ENCODE results near the gene FRMD4B.

The FRMD4B gene

GRCh38 chr3:69360690-69361089 lies 25.2 kb downstream of the FRMD4B start:
- Histone ChIP-seq H3K9ac (ENCODE audit: low read depth, low read length) (no peak overlapping the region), H3K27me3 (ENCODE audit: control insufficient read depth, insufficient read depth, low read length) (no peaks in the 10 kb centered on the region), H3K36me3 (ENCODE audit: control insufficient read depth, insufficient read depth, low read length) (no peaks in the 10 kb centered on the region), H3K27ac (ENCODE audit: low read depth, low read length) (no peak overlapping the region), H3K4me3 (ENCODE audit: low read depth, low read length) (no peak overlapping the region), H3K4me1 (ENCODE audit: control insufficient read depth, insufficient read depth, low read length) (no peaks in the 10 kb centered on the region), H3K9me3 (ENCODE audit: control insufficient read depth, insufficient read depth, low read length) (no peaks in the 10 kb centered on the region)

GRCh38 chr3:69359916-69360315 lies 26.0 kb downstream of the FRMD4B start:
- Histone ChIP-seq H3K36me3 (ENCODE audit: control insufficient read depth, insufficient read depth, low read length) (no peaks in the 10 kb centered on the region), H3K27me3 (ENCODE audit: control insufficient read depth, insufficient read depth, low read length) (no peaks in the 10 kb centered on the region), H3K9me3 (ENCODE audit: control insufficient read depth, insufficient read depth, low read length) (no peaks in the 10 kb centered on the region), H3K4me3 (ENCODE audit: low read depth, low read length) (no peak overlapping the region), H3K4me1 (ENCODE audit: control insufficient read depth, insufficient read depth, low read length) (no peaks in the 10 kb centered on the region), H3K27ac (ENCODE audit: low read depth, low read length) (no peak overlapping the region), H3K9ac (ENCODE audit: low read depth, low read length) (no peak overlapping the region)

GRCh38 chr3:69359339-69359893 lies 26.5 kb downstream of the FRMD4B start:
- no peaks in the 10 kb centered on the region for H3K9me3 ChIP-seq (ENCODE audit: control insufficient read depth, insufficient read depth, low read length)
- H3K27me3 ChIP-seq (ENCODE audit: control insufficient read depth, insufficient read depth, low read length): no peaks in the 10 kb centered on the region

GRCh38 chr3:69357196-69357595 lies 28.7 kb downstream of the FRMD4B start:
- Histone ChIP-seq H3K36me3 (ENCODE audit: control insufficient read depth, insufficient read depth, low read length) (no peaks in the 10 kb centered on the region), H3K9ac (ENCODE audit: low read depth, low read length) (no peak overlapping the region), H3K27ac (ENCODE audit: low read depth, low read length) (no peak overlapping the region), H3K4me1 (ENCODE audit: control insufficient read depth, insufficient read depth, low read length) (no peaks in the 10 kb centered on the region), H3K9me3 (ENCODE audit: control insufficient read depth, insufficient read depth, low read length) (no peaks in the 10 kb centered on the region), H3K27me3 (ENCODE audit: control insufficient read depth, insufficient read depth, low read length) (no peaks in the 10 kb centered on the region), H3K4me3 (ENCODE audit: low read depth, low read length) (no peak overlapping the region)

More at GRCh38 chr3:69359339-69359893, 26.5 kb downstream of the FRMD4B start:
- Histone ChIP-seq H3K36me3 (ENCODE audit: control insufficient read depth, insufficient read depth, low read length) (no peaks in the 10 kb centered on the region), H3K4me1 (ENCODE audit: control insufficient read depth, insufficient read depth, low read length) (no peaks in the 10 kb centered on the region), H3K4me3 (ENCODE audit: low read depth, low read length) (no peak overlapping the region), H3K9ac (ENCODE audit: low read depth, low read length) (no peak overlapping the region), H3K27ac (ENCODE audit: low read depth, low read length) (no peak overlapping the region)

GRCh38 chr3:69354948-69355347 lies 30.9 kb downstream of the FRMD4B start:
- H3K4me3 ChIP-seq (ENCODE audit: low read depth, low read length): no peak overlapping the region
- no peaks in the 10 kb centered on the region for H3K36me3 ChIP-seq (ENCODE audit: control insufficient read depth, insufficient read depth, low read length)
- no peak overlapping the region for H3K27ac ChIP-seq (ENCODE audit: low read depth, low read length)
- no peak overlapping the region for H3K9ac ChIP-seq (ENCODE audit: low read depth, low read length)
- H3K27me3 ChIP-seq (ENCODE audit: control insufficient read depth, insufficient read depth, low read length): no peaks in the 10 kb centered on the region
- no peaks in the 10 kb centered on the region for H3K9me3 ChIP-seq (ENCODE audit: control insufficient read depth, insufficient read depth, low read length)
- no peaks in the 10 kb centered on the region for H3K4me1 ChIP-seq (ENCODE audit: control insufficient read depth, insufficient read depth, low read length)

- no peak overlapping the region for H3K9ac ChIP-seq (ENCODE audit: low read depth, low read length)
- H3K4me1 ChIP-seq (ENCODE audit: control insufficient read depth, insufficient read depth, low read length): no peaks in the 10 kb centered on the region
- no peaks in the 10 kb centered on the region for H3K36me3 ChIP-seq (ENCODE audit: control insufficient read depth, insufficient read depth, low read length)
- no peak overlapping the region for H3K27ac ChIP-seq (ENCODE audit: low read depth, low read length)
- no peak overlapping the region for H3K4me3 ChIP-seq (ENCODE audit: low read depth, low read length)
- H3K27me3 ChIP-seq (ENCODE audit: control insufficient read depth, insufficient read depth, low read length): no peaks in the 10 kb centered on the region
- H3K9me3 ChIP-seq (ENCODE audit: control insufficient read depth, insufficient read depth, low read length): no peaks in the 10 kb centered on the region
Observed at GRCh38 chr3:69353503-69353902, 32.4 kb downstream of the FRMD4B start.

- no peaks in the 10 kb centered on the region for H3K36me3 ChIP-seq (ENCODE audit: control insufficient read depth, insufficient read depth, low read length)
- H3K9ac ChIP-seq (ENCODE audit: low read depth, low read length): no peak overlapping the region
- H3K4me1 ChIP-seq (ENCODE audit: control insufficient read depth, insufficient read depth, low read length): no peaks in the 10 kb centered on the region
- no peak overlapping the region for H3K27ac ChIP-seq (ENCODE audit: low read depth, low read length)
- H3K27me3 ChIP-seq (ENCODE audit: control insufficient read depth, insufficient read depth, low read length): no peaks in the 10 kb centered on the region
- H3K9me3 ChIP-seq (ENCODE audit: control insufficient read depth, insufficient read depth, low read length): no peaks in the 10 kb centered on the region
- no peak overlapping the region for H3K4me3 ChIP-seq (ENCODE audit: low read depth, low read length)
Observed at GRCh38 chr3:69353088-69353478, 32.8 kb downstream of the FRMD4B start.

- Histone ChIP-seq H3K9me3 (ENCODE audit: control insufficient read depth, insufficient read depth, low read length) (no peaks in the 10 kb centered on the region), H3K27me3 (ENCODE audit: control insufficient read depth, insufficient read depth, low read length) (no peaks in the 10 kb centered on the region), H3K4me1 (ENCODE audit: control insufficient read depth, insufficient read depth, low read length) (no peaks in the 10 kb centered on the region), H3K4me3 (ENCODE audit: low read depth, low read length) (no peak overlapping the region), H3K9ac (ENCODE audit: low read depth, low read length) (no peak overlapping the region), H3K36me3 (ENCODE audit: control insufficient read depth, insufficient read depth, low read length) (no peaks in the 10 kb centered on the region), H3K27ac (ENCODE audit: low read depth, low read length) (no peak overlapping the region)
Observed at GRCh38 chr3:69352305-69353087, 33.4 kb downstream of the FRMD4B start.

GRCh38 chr3:69343875-69344274 lies 42.0 kb downstream of the FRMD4B start:
- no peaks in the 10 kb centered on the region for H3K27me3 ChIP-seq (ENCODE audit: control insufficient read depth, insufficient read depth, low read length)
- H3K27ac ChIP-seq (ENCODE audit: low read depth, low read length): no peak overlapping the region
- H3K9me3 ChIP-seq (ENCODE audit: control insufficient read depth, insufficient read depth, low read length): peaks cover 8% of the 10 kb centered on the region
- no peak overlapping the region for H3K4me3 ChIP-seq (ENCODE audit: low read depth, low read length)
- no peaks in the 10 kb centered on the region for H3K36me3 ChIP-seq (ENCODE audit: control insufficient read depth, insufficient read depth, low read length)
- no peak overlapping the region for H3K9ac ChIP-seq (ENCODE audit: low read depth, low read length)
- H3K4me1 ChIP-seq (ENCODE audit: control insufficient read depth, insufficient read depth, low read length): peaks cover 5% of the 10 kb centered on the region; the same call in 1 of the 2 replicates

GRCh38 chr3:69342074-69342473 lies 43.8 kb downstream of the FRMD4B start:
- H3K9me3 ChIP-seq (ENCODE audit: control insufficient read depth, insufficient read depth, low read length): peaks cover 8% of the 10 kb centered on the region
- peaks cover 5% of the 10 kb centered on the region; the same call in 1 of the 2 replicates for H3K4me1 ChIP-seq (ENCODE audit: control insufficient read depth, insufficient read depth, low read length)
- no peaks in the 10 kb centered on the region for H3K36me3 ChIP-seq (ENCODE audit: control insufficient read depth, insufficient read depth, low read length)
- H3K4me3 ChIP-seq (ENCODE audit: low read depth, low read length): no peak overlapping the region
- H3K27ac ChIP-seq (ENCODE audit: low read depth, low read length): no peak overlapping the region
- no peaks in the 10 kb centered on the region for H3K27me3 ChIP-seq (ENCODE audit: control insufficient read depth, insufficient read depth, low read length)
- H3K9ac ChIP-seq (ENCODE audit: low read depth, low read length): no peak overlapping the region

GRCh38 chr3:69339760-69340159 lies 46.1 kb downstream of the FRMD4B start:
- no peaks in the 10 kb centered on the region for H3K36me3 ChIP-seq (ENCODE audit: control insufficient read depth, insufficient read depth, low read length)
- H3K4me3 ChIP-seq (ENCODE audit: low read depth, low read length): no peak overlapping the region
- no peaks in the 10 kb centered on the region for H3K27me3 ChIP-seq (ENCODE audit: control insufficient read depth, insufficient read depth, low read length)
- H3K9me3 ChIP-seq (ENCODE audit: control insufficient read depth, insufficient read depth, low read length): peaks cover 5% of the 10 kb centered on the region
- peaks cover 5% of the 10 kb centered on the region; the same call in 1 of the 2 replicates for H3K4me1 ChIP-seq (ENCODE audit: control insufficient read depth, insufficient read depth, low read length)
- H3K9ac ChIP-seq (ENCODE audit: low read depth, low read length): no peak overlapping the region
- no peak overlapping the region for H3K27ac ChIP-seq (ENCODE audit: low read depth, low read length)
